GM21786 (cell line): ENCODE results near the gene COBL.

Source experiments
- ATAC-seq: cut with Tn5 transposase; IDR thresholded peaks from one replicate; pipeline ENCODE4 v1.9.1; 2021; ENCODE audit not compliant: unreplicated experiment

COBL gene

GRCh38 chr7:51326656-51327286 lies 10.2 kb upstream of the COBL start:
- ATAC-seq, result no peak

DNA sequence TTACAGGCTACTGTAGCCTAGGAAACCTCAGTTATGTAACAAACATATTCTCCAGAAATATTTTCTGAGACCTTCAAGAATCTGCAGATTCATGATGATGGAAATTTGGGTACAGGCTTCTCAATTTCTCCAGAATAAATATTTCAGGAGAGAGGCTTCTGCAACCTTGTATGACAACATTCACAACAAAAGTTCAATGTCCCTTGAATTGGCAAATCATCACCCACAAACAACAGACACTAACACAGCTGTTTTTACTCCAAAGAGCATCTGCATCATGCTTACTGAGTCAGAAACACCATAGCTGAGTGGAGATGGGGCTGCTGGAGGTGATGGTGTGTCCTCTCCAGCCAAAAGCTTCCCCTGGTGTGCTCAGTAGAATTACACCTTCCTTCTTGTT lies 9.3 kb upstream of the COBL start:
- no peak for ATAC-seq

DNA sequence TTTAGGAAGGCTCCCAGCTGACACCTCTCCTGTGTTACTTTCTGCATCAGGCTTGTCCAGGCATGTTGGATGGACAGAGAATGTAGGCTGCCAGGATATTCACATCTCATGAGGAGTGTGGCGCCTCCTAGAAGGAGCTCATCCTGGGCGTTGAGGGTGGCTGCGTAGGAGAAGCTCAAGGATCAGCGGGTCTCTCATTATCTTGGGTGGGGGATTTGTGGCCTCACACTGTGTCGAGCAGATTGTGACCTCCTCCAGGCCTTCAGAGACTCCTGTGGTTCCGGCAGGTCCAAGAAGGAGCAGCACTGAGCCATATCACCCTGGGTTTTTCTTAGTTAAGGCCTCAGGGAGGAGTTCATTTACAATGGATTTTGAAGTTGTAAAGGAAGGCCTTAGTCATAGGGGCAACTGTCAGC lies 8.7 kb upstream of the COBL start:
- ATAC-seq, result no peak

DNA sequence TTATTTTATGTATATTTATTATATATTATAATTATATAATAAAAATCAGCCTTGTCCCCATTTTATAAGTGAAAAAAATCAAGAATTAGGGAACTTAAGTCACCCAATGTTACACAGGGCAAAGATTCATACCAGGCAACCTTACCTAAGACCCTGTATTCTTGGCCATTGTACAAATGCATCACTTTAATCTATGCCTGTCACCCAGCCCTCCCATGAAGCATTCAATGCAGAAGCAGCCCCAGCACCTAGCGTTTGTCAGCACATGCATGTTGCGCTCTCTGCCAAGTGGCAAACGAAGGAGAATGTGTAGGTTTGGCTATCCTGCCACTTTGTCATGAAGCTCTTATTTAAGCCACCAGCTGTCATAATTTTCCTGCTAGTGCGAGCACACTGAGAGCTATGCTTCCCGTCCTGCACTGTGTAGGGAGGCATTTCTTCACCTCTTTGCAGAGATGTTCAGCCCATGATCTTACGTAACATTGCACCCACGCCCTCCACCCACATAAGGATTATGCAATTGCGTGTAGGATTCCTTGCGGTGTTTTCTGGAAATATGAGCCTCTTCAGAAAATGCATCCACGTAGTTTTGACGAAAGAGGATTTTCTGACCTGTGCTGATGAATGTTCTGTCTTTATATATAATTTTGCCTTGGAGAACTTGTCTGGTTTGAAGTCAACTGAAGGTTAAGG lies 7.7 kb upstream of the COBL start:
- ATAC-seq, result no peak

- no peak for ATAC-seq
Measured at GRCh38 chr7:51321961-51322515, 5.4 kb upstream of the COBL start.

GRCh38 chr7:51318886-51319579 lies 2.4 kb upstream of the COBL start:
- no peak for ATAC-seq

GRCh38 chr7:51318001-51318400 lies 1.4 kb upstream of the COBL start:
- no peak for ATAC-seq

DNA sequence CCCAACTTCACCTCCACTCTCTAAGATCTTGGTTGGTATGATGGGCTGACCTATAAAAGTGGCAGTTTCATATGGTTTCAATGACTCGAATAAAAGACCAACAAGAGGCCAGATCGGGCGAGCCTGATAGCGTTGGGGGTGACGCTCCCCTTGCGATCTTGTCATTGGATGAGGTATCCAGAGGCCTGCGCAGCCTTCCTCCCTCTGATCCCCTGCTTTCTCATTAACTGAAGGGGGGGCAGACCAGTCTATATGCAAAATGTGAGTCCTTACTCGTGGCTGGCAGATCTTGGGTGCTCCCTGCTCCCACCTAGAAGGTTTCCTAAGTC lies 937 bp upstream of the COBL start:
- ATAC-seq, result no peak

DNA sequence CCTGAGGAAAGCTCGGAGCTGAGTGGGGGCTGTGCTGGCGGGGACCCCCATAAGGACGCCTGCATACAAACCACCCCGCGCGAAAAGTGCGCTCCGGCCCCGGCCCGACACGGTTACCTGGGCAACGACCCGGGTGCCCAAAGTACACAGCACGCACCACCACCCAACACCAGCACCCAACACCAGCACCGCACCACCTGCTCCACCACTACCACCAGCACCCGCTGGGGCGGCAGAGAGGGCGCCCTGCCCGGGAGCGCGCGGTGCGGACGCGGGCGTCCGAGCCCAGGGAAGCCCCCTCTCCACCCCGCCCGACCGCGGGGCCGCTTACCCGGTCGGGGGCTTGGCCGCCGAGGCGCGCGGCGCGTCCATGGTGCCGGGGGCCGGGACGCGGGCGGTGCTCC lies 345 bp downstream of the COBL start:
- ATAC-seq, result no peak

DNA sequence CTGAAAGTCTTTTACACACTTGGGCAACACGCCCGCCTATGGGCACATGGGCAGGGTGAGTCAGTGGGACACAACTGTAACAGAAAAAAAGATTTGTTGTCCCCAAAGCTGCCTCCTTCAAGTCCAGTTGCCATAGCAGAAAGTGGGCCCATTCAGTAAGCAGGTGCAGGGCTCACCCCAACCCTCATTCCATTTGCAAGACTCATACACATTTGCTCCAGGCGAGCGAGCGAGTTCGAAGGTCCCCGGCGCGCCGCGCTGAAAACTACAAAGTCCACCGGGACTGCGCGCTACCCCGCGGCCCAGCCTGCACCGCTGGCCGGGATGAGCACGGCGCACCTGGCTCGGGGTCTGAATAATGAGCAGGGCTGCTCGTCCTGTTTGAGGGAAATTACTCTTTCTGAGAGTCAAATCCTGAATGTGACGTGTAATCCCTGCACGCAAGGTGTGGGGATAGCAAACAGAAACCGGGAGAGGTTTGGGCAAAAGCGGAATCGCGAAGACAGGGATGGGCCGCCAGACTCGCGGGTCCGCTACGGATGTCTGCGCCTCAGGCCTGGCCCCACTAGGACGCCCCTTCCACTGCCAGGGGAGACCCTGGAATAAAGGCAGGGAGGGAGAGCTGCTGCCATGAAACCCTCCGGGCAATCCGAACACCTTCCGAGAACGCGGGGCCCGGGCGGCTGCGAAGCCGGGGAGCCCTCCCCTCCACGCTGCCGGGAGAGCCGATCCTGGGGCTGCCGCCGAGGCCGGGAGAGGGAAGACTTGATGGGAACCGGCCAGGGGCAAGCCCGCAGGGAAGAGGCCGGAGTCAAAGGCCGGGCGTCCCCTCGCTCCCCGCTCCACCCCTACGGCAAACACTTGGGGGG lies 982 bp downstream of the COBL start:
- no peak for ATAC-seq

GRCh38 chr7:51314726-51315125 lies 1.9 kb downstream of the COBL start:
- ATAC-seq, result no peak

DNA sequence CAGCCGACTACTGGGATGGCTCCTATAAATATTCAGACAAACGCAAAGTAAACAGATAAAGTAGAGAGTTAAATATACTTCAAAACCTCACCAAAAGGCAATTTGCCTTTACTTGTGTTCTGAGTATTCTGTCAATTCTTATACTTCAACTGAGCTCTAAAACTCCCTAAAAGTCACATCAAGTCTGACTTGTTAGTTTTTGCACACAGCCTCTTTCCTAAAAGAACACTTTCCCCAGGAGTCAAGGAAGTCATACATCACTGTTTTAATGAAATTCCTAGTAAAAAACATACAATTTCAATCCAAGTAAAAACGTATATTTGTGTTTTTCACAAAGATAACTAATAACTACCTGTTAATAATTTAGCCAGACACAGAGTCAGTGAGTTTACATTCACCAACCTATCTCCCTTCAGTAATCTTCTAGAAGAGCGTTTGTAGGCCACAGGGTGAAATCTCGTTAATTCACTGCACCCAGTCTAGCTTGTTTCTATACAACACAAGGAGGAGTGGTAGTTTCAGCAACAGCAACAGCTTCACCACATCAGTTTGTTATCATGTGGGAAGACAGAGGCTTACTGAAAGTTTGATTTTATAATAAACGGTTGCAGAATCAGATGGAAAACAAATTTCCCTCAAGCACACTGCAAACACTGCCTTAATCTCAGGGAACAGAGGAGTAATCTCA lies 2.7 kb downstream of the COBL start:
- no peak for ATAC-seq

- no peak for ATAC-seq
Measured at GRCh38 chr7:51312951-51313737, 3.5 kb downstream of the COBL start.

DNA sequence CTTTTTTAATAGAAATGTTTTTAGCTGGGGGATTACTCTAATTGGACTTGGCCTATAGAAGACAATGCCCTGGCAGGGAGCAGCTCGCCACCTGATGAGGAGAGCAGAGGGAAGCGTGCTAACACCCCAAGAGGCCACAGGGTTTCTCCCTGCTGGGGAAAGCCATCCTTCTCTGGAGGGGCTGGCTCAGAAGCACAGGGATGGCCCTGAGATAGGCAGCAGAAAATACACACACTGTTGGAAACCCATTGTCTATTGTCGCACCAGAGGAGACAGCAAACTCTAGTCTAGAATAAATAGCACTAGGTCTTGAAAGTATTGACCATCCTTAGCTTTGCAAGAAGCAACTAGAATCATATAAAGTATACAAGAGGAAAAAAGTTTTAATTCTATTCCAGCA lies 5.4 kb downstream of the COBL start:
- ATAC-seq, result no peak

DNA sequence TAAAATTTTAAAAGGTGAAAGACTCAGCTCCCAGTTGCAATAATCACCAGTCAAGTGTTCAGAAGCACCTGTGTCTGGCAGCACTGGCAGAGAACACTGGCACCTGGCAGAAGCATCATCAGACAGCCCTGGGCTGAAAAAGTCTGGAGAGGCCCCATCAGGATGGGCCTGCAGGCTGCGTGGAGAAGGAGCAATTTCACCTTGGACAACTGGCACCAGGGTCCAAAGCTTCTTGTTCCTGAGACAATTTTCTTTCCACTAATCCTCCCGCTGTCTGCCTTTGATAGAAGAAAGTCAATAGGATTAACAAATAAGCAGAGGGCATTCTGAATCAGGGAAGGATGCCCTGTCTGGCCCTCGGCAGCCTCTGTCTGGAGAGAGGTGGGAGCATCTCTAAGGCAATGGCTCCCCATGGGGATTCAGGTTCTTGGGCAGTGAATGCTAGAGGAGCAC lies 6.5 kb downstream of the COBL start:
- ATAC-seq, result no peak

DNA sequence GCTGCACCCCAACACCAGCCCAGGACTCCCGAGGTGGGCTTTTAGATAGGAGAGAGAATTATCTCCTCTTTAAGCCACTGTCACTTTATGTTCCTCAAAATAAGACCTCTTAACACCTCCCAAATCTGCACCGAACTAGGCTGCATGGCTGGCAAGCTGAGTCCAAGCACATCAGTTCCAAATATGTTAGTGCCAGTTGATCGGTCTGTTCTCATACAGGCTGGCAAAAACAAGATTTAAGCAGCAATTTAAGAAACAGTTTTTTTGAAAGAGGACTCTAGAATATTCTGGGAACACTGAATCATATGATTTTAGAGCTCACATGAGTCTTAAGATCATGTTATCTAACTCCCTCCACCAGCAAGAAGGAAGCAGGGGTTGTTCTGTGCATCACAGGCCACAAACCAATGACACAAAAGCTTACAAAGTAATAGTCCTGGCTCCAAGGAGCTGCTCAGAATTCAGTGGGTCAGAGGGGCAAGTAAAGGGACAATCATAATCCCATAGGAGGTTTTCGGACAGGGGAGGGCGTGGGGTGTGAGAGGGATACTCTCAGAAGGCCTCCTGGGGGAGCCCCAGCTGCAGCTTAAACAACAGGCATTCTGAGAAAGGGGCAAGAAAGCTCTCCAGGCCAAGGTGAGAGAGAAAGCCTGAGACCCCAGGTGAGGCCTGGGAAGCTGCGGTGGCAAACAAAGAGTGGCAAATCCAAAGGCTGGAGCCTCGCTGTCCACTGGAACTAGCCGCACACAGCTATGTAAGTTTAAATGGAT lies 7.1 kb downstream of the COBL start:
- ATAC-seq, result no peak

DNA sequence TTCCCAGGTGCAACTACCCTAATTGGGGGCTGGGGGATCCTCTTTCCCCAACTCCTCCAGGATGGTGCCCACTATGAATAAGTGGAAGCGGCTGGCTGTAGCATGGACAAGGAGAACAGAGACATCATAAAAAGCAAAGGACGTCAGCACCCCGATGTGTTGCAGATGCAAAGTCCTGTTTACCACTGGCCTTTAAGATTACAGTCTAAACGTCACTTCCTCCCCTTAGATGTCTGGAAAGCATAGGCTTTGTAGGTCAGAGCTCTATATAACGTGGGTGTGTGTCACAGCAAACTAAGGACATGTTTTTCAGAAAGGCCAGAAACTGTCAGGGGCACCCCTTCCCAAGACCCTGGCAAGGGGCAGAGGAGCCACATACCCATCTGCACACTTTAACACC lies 7.9 kb downstream of the COBL start:
- no peak for ATAC-seq

GRCh38 chr7:51308265-51308664 lies 8.3 kb downstream of the COBL start:
- ATAC-seq, result no peak

- ATAC-seq, result no peak
Measured at GRCh38 chr7:51307651-51308210, 8.9 kb downstream of the COBL start.
